MM.1S (cell line): ENCODE data around the gene GDAP1L1.

Experiments
- DNase-seq: peaks from one replicate; pipeline ENCODE4 v3.0.0-alpha.2; 2015
- H2AFZ ChIP-seq: fragments of 300-600 bp; sonication (generic); 2 replicates; pipeline ENCODE4 v1.6.0; 2016; ENCODE audit warnings: antibody characterized with exemption, low read length
- H3F3A ChIP-seq: fragments of 300-600 bp; sonication (generic); 2 replicates; pipeline ENCODE4 v1.6.1; 2016; ENCODE audit warnings: mild to moderate bottlenecking, antibody characterized with exemption, low read length, moderate library complexity, mixed read lengths; ENCODE audit not compliant: insufficient read depth
- H3K27ac ChIP-seq: fragments of 300-600 bp; sonication (generic); 2 replicates; pipeline ENCODE4 v1.5.1; 2016; ENCODE audit warnings: mild to moderate bottlenecking, low read length
- H3K27me3 ChIP-seq: fragments of 300-600 bp; sonication (generic); replicated peaks from 2 replicates; pipeline ENCODE4 v1.6.0; 2016; ENCODE audit warnings: low read length; ENCODE audit not compliant: insufficient read depth
- H3K36me3 ChIP-seq: fragments of 300-600 bp; sonication (generic); replicated peaks from 2 replicates; pipeline ENCODE4 v1.6.1; 2016; ENCODE audit warnings: mild to moderate bottlenecking, low read length, mixed read lengths; ENCODE audit not compliant: insufficient read depth
- H3K4me1 ChIP-seq: fragments of 300-600 bp; sonication (generic); 2 replicates; pipeline ENCODE4 v1.6.1; 2016; ENCODE audit warnings: low read length, mixed read lengths
- H3K4me2 ChIP-seq: fragments of 300-600 bp; sonication (generic); 2 replicates; pipeline ENCODE4 v1.6.0; 2016; ENCODE audit warnings: low read depth, low read length
- H3K4me3 ChIP-seq: fragments of 300-600 bp; sonication (generic); 2 replicates; pipeline ENCODE4 v1.5.1; 2016; ENCODE audit warnings: low read length, mixed read lengths
- H3K79me2 ChIP-seq: fragments of 300-600 bp; sonication (generic); 2 replicates; pipeline ENCODE4 v1.6.1; 2016; ENCODE audit warnings: mixed run types, low read length, mixed read lengths
- H3K9ac ChIP-seq: fragments of 300-600 bp; sonication (generic); 2 replicates; pipeline ENCODE4 v1.6.1; 2016; ENCODE audit warnings: low read length, mixed read lengths
- H3K9me2 ChIP-seq: fragments of 300-600 bp; sonication (generic); replicated peaks from 2 replicates; pipeline ENCODE4 v1.6.1; 2016; ENCODE audit warnings: mild to moderate bottlenecking, low read length, mixed read lengths; ENCODE audit not compliant: insufficient read depth
- H3K9me3 ChIP-seq: fragments of 300-600 bp; sonication (generic); replicated peaks from 2 replicates; pipeline ENCODE4 v1.6.1; 2016; ENCODE audit warnings: mild to moderate bottlenecking, low read length, mixed read lengths; ENCODE audit not compliant: insufficient read depth
- H4K20me1 ChIP-seq: fragments of 300-600 bp; sonication (generic); 2 replicates; pipeline ENCODE4 v1.6.1; 2016; ENCODE audit warnings: mild to moderate bottlenecking, low read length, moderate library complexity, mixed read lengths; ENCODE audit not compliant: insufficient read depth
- CTCF ChIP-seq: fragments of 300-600 bp; sonication (generic); IDR thresholded peaks from 2 replicates; pipeline ENCODE4 v1.5.1; 2016; ENCODE audit warnings: antibody characterized with exemption, low read length, mixed read lengths
- EZH2 ChIP-seq: fragments of 300-600 bp; sonication (generic); optimal IDR thresholded peaks from 2 replicates; pipeline ENCODE3; 2017; ENCODE audit warnings: low read depth, mild to moderate bottlenecking, antibody characterized with exemption, low read length, mixed read lengths
- EZH2phosphoT487 ChIP-seq: fragments of 300-600 bp; sonication (generic); IDR thresholded peaks from 2 replicates; pipeline ENCODE4 v1.6.1; 2018; ENCODE audit warnings: antibody characterized with exemption, low read length

The GDAP1L1 gene

DNA sequence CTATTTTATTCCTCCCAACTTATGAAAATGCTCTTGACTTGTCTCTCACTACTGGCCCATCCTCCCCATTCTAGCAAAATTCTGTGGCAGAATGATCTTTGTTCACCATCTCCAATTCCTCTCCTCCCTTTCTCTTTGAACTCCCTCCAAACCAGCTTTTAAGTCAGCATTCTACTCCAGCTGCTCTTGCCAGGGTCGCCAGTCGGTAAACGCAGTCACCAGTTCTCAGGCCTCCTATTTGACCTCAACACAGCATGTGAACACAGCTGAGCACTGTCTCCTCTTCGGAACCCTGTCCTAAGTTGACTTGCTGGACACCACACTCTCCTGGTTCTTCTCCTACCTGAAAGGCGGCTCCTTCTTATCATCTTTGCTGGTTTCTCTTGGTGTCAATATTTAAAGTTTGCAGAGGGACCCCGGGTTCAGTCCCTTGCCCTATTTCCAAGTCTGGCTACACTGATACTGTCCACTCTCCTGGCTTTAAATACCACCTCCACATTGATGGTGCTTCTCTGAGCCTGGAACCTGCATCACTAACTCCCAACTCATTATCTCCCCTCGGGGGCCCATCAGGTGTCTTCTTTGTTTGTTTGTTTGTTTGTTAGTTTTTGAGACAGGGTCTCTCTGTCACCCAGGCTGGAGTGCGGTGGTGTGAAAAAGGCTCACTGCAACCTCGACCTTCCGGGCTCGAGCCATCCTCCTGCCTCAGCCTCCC, 27.4 kb downstream of the GDAP1L1 start:
- no peaks in the 10 kb centered on the region for H4K20me1 ChIP-seq

DNA sequence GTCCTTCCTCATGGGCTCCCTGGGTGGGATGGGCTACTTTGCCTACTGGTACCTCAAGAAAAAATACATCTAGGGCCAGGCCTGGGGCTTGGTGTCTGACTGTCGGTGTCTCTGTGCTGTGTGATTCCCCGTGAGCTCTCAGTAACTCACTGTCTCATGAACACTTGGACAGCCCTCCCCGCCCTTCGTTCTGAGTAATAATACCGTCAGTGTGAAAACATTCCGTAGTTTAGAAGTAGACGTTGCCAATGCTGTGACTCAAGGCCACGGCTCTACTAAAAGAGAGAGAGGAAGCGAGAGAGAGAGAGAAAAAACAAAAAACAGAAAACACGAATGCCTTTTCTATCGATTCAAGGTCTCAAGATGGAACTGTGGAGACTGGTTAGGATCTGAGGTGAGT, 32.1 kb downstream of the GDAP1L1 start:
- Histone ChIP-seq H3K4me2 (no peak overlapping the region), H3F3A (no peaks in the 10 kb centered on the region), H3K27ac (no peak overlapping the region), H3K9me2 (no peaks in the 10 kb centered on the region), H3K4me1 (no peaks in the 10 kb centered on the region), H3K27me3 (no peaks in the 10 kb centered on the region), H2AFZ (no peak overlapping the region), H3K9me3 (no peaks in the 10 kb centered on the region), H3K4me3 (no peak overlapping the region), H3K9ac (no peak overlapping the region), H3K36me3 (no peaks in the 10 kb centered on the region), H3K79me2 (no peaks in the 10 kb centered on the region), H4K20me1 (no peaks in the 10 kb centered on the region)
- no peak for DNase-seq
- no peak for TF ChIP-seq EZH2
- TF ChIP-seq EZH2phosphoT487: no peak
- no peak for TF ChIP-seq CTCF

More for the DNA sequence above, 27.4 kb downstream of the GDAP1L1 start:
- DNase-seq: no peak
- no peaks in the 10 kb centered on the region for H3K36me3 ChIP-seq
- H3K27me3 ChIP-seq: no peaks in the 10 kb centered on the region
- H3K9me3 ChIP-seq: no peaks in the 10 kb centered on the region
- no peak overlapping the region for H3K27ac ChIP-seq
- H3K4me1 ChIP-seq: no peaks in the 10 kb centered on the region
- no peak overlapping the region for H3K4me3 ChIP-seq
- H3K79me2 ChIP-seq: no peaks in the 10 kb centered on the region
- no peak for TF ChIP-seq EZH2
- no peak for TF ChIP-seq CTCF
- TF ChIP-seq EZH2phosphoT487: no peak
- H3K4me2 ChIP-seq: no peak overlapping the region
- no peaks in the 10 kb centered on the region for H3K9me2 ChIP-seq
- no peaks in the 10 kb centered on the region for H3F3A ChIP-seq
- no peak overlapping the region for H2AFZ ChIP-seq
- H3K9ac ChIP-seq: no peak overlapping the region

DNA sequence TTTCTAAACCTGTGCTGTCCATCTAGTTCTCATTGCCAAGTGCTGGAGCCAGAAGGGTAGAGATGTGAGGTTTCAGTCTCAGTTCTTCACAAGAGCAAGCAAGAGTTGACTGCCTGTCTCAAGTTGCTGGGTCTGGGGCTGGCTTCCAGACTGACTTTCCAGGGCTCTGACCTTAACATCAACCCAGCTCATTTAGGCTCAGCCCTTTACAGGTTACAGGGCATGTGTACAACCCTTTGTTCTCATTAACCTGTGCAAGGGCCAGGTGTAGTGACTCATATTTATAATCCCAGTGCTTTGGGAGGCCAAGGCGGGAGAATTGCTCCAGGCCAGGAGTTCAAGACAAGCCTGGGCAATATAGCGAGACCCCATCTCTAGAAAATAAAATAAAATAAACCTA, 33.3 kb downstream of the GDAP1L1 start:
- no peaks in the 10 kb centered on the region for H3F3A ChIP-seq

More for the DNA sequence above, 33.3 kb downstream of the GDAP1L1 start:
- H3K4me2 ChIP-seq: no peak overlapping the region
- no peaks in the 10 kb centered on the region for H3K79me2 ChIP-seq
- H4K20me1 ChIP-seq: no peaks in the 10 kb centered on the region
- no peaks in the 10 kb centered on the region for H3K36me3 ChIP-seq
- H3K27ac ChIP-seq: no peak overlapping the region
- DNase-seq: no peak
- H3K9me2 ChIP-seq: no peaks in the 10 kb centered on the region
- no peak overlapping the region for H2AFZ ChIP-seq
- no peaks in the 10 kb centered on the region for H3K4me1 ChIP-seq
- H3K9me3 ChIP-seq: no peaks in the 10 kb centered on the region
- no peaks in the 10 kb centered on the region for H3K27me3 ChIP-seq
- TF ChIP-seq CTCF: no peak
- TF ChIP-seq EZH2: no peak
- TF ChIP-seq EZH2phosphoT487: no peak
- H3K4me3 ChIP-seq: no peak overlapping the region
- H3K9ac ChIP-seq: no peak overlapping the region
